ENCODE measurements around the gene ATP10D.
"Not testable (repeated sequence)": the region's sequence is repeated elsewhere in the genome, so short reads cannot be mapped to it uniquely, and the experiment has no call there.

The ATP10D gene

DNA sequence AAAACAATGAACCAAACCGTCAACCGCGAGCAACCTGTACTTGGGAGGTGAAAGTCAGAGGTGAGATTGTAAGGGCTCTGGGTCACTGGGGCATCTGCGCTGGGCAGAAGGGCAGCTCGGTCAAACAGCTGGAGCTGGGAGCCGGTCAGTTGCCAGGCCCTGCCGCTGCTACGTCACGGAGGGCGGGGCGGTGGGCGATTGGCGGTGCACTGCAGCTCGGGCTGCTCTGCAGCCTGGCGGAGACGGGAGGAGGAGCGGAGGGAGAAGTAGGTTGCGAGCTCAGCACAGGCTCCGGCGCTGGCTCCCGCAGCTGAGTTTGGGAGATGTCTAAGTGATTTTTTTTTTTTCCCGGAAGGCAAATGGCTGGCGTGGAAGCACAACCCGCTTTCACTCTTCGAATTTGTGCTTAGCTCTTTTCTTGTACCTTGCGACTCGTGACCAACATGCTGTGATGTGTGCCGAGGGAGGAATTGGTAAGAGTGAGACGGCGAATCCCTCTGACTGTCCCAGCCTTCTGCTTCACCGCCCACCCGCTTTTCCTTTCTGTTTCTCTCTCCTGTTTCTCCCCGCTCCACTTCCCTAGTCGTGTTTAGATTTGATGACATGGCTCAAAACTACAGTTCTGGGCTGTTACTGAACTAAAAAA, at the start of gene ATP10D:
Gene ATP10D (plus strand): TSS at position 229 of the 646 bp plus-strand sequence. CDS start 27,266 bp downstream, outside the sequence.
- peak; percentile 82 for DNase-seq

DNA sequence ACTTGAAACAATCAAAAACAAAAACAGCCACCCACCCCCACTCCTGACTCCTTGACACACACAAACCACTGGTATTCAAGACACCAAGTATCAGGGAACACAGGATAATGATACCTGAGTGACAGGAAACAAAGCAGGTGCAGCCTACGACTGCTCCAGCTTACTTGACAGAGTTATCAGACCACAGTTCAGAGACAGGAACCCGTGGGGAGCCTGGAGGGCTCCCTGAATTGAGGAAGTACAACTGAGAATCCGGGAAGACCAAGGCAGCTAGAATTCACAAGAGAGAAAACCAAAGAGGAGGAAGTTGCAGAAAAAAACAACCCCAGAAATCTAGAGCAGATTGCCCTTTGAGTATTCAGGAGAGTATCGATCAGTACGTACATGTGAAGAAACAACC, 42.1 kb upstream of the ATP10D start:
- DNase-seq = no peak

DNA sequence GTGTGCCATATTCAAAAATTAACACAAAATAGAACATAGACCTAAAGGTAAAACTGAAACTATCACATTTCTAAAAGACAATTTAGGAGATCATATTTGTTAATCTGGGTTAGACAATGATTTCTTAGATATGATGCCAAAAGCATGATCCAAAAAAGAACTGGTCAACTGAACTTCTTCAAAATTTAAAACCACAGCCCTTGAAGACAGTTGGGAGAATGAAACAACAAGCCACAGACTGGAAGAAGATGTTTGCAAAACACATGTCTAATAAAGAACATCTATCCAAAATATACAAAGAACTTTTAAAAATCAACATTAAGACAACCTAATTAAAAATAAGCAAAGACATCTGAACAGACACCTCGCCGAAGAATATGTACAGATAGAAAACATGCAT, 41.0 kb upstream of the ATP10D start:
- no peak for DNase-seq

DNA sequence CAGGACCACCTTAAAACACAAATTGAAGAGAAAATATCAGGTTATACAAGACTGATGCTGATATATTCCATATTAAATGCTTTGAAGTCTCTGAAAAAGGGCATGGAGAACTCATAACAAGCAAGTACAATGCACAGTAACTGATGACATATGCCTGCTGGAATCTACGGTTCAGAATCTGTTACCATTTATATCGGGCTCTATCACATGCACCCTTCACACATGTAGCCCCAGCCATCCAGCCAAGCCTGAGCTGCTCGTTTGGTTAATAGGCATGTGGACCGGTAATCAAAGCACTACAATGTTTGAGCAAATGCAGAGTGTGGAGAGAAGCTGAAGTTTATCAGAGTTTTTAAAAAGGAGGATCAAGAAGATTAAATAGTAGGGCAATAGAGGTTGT, 33.4 kb upstream of the ATP10D start:
- no peak for DNase-seq

DNA sequence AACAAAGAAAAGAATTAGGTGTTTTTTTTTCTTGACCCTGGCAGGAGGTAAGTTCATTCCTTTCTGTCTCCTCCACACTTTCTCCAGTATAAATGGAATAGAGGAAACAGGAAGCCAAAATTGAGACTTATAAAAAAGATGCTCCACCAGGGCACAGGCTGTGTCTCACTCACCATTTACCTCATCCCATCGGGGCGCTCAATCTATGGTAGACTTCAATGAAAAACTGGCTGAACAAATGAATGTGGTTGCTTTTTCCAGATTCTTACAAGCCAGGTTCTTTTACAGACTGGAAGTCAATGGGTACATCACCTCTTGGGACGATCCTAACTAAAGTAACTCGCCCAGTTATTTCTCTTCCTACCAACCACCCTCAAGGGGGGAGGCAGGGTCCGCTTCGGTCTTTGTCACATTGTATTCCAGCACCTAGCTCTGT, 22.3 kb upstream of the ATP10D start:
- no peak for DNase-seq

DNA sequence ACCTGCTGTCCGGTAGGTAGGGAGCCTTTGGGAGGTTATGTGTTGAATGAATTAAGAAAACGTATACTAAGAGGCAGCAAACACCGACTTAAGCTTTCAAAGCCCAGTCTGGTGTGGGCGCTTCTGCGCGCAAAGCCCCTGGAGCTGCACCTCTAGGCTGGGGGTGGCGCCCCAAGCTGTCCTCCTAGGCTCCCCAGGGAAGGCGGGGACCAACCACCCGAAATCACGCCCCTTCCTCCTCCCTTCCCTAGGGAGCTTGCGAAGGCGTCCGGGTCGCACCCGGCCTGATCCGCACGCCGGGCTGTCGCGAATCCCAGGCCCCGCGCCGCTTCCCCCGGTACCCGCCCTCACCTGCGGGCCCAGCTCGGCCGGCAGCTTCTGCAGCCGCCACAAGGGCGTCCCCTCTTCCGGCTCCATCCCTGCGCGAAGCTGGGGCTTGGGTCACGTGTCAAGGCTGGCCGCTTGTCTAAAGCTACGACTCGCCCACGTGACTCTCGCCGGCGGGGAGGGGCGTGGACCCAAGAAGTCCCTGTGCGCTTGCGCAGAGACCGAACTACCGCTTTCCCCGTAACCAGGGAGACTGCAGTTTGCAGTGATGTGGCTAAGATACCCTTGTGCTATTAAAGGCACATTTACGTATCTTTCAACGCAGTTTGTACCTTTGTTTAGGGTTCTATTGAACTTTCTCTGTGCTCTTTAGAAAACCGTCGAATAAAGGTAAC, 21.7 kb upstream of the ATP10D start, which contains the start of gene COMMD8:
Gene COMMD8 (minus strand): TSS at position 468 of the 722 bp plus-strand sequence. CDS start 51 bp downstream, at position 417.
- peak; percentile 89 for DNase-seq

DNA sequence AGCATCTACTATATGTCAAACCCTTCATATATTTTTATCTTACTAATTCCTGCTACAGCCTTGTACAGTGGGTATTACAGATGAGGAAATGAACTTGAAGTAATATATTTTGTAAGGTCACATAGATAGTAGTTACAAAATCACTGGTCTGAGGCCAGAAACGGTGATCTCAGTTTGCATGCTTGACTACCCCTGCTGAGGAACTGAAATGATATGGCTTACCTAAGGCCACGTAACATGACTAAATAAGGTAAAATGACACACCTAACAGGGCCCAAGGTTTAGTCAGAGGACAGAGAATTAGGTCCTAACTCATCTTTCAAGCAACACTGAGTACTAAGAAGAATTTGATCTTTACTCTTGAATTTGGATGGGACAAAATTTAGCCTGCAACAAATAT, 20.1 kb upstream of the ATP10D start:
- no peak for DNase-seq

DNA sequence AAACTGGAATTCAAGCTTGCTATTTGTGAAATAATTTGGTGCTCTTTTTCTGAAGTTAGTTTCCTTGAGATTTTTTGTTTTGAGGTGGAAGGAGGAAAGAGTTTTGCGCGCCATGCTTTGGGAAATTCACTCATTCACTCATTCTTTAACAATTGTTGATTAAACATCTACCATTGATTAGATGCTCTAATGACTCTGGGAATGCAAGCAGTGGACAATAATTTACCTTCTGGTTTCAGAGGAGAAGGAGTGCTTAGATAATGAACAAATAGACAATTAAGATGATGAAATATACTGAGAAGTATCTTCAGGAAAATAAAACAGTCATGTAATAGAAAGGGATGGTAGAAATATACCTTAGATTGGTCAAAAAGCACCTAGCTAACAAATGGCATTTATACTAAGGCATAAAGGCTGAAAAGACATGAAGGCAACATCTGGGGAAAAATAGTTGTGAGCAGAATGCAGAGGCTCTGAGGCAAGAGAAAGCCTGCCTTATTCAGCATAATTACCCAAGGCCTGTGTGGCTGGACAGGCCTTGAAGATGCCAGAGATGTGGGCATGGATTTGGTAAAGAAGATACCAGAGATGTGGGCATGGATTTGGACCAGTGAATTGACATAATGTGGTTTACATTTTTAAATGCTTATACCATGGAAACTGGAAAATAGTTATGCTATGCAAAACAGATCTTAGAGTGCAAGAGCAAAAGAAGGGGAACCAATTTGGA, 18.9 kb upstream of the ATP10D start:
- DNase-seq = no peak

DNA sequence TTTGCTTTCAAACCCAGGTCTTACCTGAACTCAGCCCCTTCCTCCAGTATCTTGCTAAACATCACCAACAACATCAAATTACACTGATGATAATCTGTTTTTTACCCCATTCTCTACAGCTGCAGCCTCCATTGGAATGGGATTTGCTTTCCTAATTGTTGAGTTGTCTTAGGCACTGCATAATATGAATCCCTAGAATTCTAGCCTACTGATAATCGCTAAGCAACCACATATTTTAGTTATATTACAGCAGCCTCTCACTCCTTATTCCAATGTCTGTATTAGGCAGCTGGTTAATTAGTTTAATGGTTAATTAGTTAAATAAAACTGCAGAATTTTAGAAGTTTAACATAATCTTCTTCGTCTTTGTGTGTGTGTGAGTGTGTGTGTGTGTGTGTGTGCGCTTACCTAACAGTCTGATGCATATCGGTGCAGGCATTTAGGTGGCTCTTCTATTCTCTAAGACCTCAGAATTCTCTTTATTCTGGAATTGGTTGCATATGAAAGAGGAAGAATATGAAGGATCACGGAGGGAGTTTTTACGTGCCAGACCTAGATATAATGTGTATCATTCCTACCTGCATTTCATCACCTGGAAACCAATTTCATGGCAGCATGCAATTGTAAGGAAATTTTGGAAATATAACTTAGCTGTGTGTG, 16.2 kb upstream of the ATP10D start:
- no peak for DNase-seq

DNA sequence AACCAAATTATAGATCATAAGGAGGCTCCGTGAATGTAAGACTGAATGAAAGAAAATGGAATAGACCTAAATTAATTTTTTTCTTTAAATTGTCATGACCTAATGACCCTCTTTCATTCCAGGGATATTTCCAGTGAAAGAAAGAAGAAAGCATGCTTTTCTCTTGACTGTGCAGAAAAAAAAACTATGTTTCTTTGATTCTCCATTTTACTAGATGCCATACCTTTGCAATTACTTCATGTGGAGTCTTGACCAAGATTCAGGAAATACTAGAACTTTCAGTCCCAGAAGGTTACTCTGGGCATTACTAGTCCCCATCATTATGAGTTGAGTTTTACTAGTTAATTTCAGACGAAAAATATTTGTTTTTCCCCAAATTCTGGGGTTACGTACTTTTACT, 15.1 kb upstream of the ATP10D start:
- DNase-seq = no peak

DNA sequence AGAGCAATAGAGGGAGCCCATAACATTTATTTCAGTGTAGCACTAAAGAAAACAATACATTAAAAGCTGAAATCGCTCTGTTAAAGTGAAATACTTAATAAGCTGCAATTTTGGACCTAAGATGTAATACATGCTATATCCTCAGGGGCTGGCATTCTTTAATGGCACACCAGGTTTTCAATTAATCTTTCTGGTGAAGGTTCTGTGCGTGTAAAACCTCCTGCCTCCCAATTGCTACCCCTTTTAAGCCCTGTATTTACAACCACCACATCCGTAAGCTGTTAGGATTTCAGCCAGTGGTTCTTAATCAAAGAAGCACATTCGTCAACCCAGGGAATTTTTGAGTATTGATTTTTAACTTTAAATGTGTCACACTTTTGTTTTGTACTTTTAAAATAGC, 14.0 kb upstream of the ATP10D start:
- no peak for DNase-seq

DNA sequence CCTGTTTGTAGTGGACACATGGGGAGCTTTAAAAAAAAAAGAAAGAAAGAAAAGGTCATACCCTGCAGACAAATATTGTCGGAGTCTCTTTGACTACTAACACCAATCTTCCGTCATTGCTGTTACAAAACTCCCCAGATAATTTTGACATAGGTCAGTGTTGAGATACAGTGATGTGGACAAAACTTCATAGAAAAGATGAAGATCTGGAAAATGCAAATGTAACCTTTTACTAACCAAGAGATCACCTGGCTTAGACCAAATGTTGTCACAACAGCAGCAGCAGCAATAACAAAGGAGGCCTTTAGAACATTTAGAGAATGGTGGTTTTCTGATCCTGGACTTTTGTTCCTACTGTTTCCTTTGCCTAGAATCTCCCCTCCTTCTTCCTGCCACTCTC, 13.5 kb upstream of the ATP10D start:
- DNase-seq = no peak

DNA sequence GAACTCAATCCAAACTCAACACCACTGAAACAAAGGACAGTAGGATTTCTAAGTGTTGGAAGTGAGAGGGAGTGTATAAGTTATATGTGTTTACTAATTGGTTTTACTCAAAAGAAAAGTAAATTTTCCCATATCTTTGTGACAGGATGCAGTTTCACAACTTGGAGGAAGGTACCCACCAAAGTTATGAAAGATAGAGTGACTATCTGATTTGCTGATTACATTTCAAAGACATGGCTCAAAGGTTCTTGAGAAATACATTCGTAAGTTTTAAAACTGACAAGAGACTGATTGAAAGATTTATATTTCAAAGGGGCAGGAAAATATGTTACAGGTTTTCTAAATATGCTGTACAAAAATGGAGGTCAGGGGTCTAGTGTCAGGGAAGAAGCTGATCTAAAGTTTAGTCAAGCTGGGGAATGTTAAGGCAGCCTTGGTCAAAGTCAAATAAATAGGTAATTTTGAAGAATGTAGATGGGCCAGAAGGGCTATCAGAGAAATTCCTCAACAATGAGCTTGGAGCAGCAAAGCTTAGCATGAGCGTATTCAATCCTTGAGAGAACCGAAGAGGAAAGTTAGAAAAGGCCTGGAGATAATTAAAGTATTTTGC, 11.8 kb upstream of the ATP10D start:
- DNase-seq = no peak

DNA sequence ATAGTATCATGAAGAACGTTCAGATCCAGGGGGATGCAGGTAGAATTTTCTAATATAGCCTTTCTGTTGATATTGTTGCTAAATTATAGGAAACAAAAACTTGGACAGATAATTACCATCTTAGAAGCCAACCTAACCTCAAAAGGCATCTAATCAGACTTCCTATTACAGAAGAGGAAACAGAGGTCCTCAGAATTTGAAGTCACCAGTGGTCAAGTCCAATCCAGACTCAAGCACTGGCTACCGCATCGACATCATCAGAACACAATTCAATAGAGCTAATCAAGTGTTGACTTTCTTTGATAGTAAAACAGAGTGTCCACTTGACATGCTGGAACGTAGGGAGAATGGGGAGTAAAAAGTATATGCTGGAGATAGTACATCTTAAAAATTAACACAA, 10.3 kb upstream of the ATP10D start:
- no peak for DNase-seq

DNA sequence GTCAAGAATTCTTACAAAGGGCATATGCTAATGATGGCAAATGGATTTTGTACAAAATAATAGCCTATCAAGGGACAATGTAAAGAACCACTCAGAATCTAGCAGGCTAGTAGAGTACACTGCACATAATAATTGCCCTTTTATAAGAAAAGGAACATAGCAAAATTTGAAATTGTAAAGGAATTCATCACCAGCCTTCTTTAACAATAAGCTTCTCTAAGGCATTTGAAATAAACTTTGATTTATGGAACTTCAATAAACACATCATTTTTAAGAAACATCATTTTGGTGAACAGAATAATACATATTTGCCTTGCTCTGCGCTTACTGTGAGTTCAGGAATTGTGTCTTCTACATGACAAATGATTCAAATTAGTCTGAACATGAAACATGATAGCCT, 9.7 kb upstream of the ATP10D start:
- DNase-seq = no peak

DNA sequence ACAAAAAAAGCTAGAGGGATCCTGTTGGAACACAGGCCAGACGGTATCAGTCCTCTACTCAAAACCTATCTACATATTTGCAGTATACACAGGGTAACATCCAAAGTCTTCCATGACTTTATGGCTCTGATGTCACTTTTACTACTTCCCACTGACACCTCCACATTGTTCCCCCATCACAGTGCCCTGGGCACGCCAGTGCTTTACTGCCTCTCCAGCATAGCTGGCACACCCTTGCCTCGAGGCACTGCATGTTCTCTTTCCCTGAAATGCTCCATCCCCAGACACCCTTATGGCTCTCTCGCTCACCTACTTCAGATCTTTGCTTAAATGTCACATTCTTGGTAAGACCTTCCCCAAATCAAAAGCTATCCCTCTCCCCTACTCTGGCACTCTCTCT, 6.3 kb upstream of the ATP10D start:
- DNase-seq = no peak

DNA sequence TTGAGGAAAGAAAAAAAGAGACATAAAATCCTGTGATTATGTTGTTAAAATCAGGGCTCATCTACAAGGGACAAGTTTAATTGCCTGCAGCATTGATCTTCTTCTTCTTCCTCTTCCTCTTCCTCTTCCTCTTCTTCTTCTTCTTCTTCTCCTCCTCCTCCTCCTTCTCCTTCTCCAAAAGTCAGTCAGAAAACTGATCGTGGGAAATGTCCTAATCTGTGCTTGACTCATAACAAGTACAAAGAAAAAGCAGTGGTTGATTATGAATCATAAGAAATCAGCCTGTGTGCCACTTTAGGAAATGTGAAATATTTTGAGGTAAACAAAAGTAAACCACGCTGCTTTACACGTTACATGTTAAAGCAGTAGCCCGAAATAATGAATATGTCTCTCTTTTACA, 2.7 kb upstream of the ATP10D start:
- DNase-seq = no peak

DNA sequence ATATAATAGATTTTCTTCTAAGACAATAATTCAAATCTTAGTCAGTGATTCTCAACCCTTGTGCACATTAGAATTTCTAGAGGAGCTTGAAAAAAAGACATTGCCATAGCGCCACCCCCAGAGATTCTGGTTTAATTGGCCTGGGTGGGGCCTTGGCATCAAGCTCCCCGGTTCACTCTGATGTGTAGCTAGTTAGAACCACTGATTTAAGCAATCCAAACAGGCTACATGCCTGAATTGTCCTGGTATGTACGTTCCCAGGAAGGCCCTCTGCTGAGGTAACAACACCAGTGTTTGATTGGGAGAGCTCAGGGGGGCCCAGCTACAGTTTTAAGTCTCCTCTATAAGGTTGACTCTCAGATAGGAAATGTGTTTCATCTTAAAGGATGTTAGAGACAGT, 1.3 kb upstream of the ATP10D start:
- DNase-seq = no peak

DNA sequence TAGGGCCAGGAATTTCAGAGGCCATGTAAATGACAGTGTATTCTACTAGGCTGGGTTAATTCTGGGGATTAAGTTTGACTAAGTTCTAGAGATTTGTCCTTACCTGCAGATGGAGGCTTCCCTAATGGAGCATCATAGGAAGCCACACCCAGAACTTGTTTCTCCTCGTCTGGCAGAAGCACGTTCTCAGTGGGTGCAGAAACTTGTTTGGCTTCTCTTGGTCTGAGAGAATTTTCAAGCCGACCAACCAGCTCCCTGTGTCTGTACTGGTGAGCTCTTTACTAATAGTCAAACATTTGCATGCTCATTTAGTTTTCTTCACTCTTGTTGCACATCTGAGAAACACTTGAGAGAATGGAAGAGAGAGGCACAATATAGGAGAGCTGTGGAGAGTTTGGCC, 907 bp upstream of the ATP10D start:
- DNase-seq = no peak

DNA sequence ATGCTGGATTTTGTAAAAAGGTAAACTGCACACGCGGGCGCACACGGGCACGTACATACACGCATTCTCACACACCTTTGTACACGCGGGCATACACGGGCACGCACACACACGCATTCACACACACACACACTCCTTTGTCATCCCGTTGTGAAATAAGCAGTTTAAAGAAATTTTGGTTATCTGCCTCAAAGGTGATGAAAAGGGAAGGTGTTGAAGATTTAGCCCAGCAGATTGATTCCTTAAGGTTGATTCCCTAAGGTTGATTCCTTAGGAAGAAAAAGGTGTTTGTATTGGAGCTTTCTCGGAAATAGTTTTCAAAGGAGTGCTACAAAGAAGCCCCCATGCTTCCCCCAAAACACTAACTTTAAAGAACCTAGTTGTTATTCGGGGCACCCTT, 693 bp downstream of the ATP10D start:
- no peak for DNase-seq

DNA sequence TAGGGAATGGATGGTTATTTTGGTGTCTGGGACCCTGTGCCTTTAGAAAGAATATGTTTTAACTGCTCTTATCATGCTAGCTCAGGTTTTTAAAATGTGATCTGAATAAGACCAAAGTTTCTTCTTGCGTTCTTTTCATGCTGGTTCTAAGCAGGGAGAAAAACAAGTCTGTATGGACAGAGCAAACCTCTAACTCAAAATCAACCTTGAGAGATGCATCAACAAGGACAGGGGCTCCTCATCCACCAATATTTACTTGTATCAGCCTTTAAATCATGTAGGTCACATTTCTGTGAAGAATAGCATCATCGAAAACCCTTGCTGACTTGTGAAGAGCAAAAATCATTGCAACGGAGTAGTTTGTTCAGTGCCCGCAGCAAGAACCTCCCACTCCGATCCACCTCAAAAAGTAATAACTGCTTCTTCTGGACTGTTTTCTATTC, 1.2 kb downstream of the ATP10D start:
- DNase-seq = no peak

DNA sequence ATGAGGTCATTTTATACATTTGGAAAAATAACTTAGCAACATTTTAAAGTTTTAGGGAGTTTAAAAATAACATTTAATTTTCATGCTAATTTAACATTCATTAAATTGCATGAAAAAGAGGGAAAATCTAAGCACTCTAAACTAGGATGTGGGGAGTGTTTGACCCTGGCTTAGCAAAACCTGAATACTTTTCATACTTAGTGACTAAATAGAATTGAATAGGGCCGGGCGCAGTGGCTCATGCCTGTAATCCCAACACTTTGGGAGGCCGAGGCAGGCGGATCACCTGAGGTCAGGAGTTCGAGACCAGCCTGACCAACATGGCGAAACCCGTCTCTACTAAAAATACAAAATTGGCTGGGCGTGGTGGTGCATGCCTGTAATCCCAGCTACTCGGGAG, 1.7 kb downstream of the ATP10D start:
- DNase-seq = not testable (repeated sequence)

DNA sequence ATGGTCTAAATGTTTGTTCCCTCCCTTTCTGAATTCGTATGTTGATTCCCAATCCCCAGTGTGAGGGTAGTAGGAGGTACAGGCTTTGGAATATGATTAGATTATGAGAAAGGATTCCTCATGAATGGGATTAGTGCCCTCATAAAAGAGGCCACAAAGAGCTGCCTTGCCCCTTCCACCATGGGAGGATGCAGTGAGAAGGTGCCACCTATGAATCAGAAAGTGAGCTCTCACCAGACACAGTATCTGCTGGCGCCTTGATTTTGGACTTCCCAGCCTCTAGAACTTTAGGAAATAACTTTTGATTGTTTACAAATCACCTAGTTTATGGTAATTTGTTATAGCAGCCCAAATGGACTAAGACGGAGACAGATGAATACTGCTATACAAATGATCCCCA, 3.6 kb downstream of the ATP10D start:
- DNase-seq = no peak
